HG03469 (cell line): ENCODE measurements around the gene ATP2C1.
"Not testable (repeated sequence)": the region's sequence is repeated elsewhere in the genome, so short reads cannot be mapped to it uniquely, and the experiment has no call there.

ENCODE experiments used
- ATAC-seq: cut with Tn5 transposase; IDR thresholded peaks from one replicate; pipeline ENCODE4 v1.9.1; 2021; ENCODE audit warnings: mild to moderate bottlenecking, moderate library complexity, moderate number of reproducible peaks; ENCODE audit not compliant: unreplicated experiment

Gene ATP2C1, protein sequence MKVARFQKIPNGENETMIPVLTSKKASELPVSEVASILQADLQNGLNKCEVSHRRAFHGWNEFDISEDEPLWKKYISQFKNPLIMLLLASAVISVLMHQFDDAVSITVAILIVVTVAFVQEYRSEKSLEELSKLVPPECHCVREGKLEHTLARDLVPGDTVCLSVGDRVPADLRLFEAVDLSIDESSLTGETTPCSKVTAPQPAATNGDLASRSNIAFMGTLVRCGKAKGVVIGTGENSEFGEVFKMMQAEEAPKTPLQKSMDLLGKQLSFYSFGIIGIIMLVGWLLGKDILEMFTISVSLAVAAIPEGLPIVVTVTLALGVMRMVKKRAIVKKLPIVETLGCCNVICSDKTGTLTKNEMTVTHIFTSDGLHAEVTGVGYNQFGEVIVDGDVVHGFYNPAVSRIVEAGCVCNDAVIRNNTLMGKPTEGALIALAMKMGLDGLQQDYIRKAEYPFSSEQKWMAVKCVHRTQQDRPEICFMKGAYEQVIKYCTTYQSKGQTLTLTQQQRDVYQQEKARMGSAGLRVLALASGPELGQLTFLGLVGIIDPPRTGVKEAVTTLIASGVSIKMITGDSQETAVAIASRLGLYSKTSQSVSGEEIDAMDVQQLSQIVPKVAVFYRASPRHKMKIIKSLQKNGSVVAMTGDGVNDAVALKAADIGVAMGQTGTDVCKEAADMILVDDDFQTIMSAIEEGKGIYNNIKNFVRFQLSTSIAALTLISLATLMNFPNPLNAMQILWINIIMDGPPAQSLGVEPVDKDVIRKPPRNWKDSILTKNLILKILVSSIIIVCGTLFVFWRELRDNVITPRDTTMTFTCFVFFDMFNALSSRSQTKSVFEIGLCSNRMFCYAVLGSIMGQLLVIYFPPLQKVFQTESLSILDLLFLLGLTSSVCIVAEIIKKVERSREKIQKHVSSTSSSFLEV

DNA sequence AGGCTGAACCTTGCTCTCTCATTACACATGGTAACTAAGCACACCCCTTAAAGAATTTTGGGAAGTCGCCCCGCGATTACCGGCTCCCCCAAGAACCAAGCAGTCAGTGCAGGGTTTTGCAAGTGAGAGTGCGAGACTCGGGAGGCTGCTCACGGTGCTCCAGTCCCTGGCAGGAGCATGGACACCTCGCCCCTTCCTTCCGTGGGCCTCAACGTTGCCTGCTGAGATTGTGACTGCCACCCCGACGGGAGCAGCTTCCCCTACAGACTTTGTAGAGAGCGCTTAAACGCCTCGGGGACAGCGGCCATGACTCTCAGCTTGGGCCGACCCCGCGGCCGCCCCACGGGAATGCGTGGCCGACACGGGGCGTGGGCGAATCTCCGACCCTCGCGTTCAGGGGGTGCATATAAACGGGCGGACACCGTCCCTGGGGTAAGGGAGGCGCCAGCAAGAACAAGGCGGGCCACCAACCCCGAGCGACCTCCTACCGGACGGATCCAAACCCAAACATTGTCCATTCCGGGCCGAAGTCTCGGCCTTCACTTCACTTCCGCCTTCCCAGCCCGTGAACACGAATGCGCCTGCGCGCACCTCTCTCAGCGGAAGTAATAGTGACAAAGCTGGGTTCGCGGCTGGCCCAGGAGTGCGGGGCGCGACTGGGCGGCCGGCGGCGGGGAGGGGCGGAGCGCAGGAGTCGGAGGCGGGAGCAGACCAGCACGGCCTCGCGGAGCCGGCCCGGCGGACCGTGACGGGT, at the start of gene ATP2C1:
Gene ATP2C1 (plus strand): TSS at position 709 of the 754 bp plus-strand sequence. CDS start 686 bp downstream, outside the sequence.
- ATAC-seq, result peak; percentile 84

DNA sequence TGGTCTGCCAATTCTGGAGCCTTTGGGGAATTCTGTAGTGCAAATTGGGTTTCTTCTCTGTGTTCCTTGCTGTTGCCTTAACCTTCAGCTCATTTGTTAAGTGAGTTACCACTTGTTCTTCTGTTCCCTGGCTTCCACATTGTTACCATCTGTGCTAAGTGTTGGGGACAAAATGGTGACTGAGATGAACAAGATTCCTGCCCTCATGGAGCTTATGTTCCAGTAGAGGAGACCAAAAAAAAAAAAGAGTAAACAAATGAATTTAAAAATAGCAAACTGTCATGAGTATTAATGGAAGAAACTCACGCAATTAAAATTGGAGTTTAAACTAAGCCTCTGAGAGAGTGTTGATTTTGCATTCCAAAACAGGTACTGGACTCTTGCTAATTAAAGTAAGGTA, 49.4 kb upstream of the ATP2C1 start:
- ATAC-seq, result no peak

DNA sequence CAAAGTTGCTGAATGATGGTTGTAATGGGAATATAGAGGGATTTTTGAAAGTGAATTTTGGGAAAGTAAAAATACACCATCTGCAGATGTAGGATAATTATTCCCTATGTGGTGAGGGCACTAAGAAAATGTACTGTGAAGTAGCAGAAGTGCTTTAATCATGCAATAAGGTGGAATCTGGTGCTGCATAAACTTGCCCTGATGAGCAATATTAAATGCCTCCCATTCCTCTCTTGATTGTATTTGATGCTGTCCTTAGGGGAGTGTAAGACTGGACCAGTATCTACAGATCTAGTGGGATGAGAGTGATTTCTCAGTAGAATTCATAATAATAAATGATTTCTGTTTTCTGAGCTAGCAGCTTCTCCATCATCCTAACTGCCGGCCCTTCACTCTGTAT, 47.7 kb upstream of the ATP2C1 start:
- ATAC-seq, result no peak

DNA sequence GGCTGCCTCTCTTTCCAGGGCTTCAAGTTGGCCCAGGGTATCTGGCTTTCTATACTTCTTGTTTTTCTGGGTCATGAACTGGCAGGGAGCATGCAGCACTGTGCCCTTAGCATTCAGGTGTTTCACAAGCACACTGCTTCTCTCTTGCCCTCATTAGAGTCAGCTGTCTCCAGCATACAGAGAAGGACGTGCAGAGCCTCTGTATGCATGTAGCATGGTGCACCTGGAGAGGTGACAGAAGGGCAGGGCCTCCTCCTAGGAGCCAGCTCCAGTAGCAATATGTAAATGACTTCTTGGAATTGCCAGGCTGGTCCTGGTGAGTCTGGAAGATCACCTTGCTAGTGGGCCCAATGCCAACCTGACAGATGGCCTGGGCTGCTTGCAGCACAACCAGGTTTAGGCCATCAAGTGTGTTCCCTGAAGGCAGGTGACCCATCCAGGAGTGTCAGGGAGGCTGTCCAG, 44.8 kb upstream of the ATP2C1 start:
- ATAC-seq, result no peak

DNA sequence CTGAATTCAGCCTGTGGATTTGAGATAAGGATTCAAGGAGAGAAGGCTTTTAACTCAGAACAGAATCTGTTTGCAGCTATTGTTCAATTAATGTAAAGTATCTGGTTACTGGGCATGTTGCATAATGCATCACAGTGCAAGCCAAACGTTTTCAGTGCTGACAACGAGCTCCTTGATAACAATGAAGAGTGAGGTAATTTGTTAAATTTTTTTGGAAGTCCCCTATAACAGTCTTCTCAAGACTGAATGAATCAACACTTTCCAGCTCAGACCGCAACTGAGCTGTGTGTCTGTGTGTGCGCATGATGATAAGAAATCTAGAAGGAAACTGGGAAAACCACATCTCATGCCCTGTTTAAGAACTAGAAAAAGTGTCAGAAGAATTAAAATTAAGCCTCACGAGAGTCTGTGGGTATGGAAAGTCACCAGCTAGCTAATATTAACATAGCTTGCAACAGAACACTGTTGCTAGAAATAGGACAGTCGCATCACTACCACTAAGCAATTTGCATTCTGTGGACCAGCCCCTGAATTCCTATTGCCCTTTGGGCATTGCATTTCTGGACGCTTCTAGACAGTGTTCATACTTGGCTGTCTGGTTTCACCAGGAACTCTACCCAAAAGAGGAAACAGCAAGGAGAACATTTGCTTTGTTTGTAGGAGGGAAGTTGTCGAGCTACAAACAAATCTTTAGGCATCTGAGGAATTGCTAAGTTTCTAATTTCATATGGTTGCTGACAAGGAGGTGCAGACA, 43.7 kb upstream of the ATP2C1 start:
- ATAC-seq, result peak; percentile 57

DNA sequence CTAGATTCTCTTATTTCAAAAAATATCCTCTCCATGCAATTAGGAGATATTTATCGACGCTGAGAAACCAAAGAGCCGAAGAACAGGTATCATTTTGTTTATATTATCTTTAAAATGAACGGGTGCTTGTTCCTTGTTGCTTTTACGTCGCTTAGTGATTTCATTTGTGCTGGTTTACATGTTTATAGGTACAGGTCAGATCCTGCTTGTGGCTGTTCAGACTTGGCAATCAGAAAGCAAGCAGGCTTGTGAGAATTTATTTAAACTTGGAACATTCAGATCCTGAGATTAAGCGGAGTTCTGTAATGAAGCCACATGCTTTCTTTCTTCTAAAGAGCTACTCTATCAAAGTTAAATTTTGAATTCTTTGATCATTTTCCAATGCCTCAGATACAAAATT, 43.0 kb upstream of the ATP2C1 start:
- no peak for ATAC-seq

DNA sequence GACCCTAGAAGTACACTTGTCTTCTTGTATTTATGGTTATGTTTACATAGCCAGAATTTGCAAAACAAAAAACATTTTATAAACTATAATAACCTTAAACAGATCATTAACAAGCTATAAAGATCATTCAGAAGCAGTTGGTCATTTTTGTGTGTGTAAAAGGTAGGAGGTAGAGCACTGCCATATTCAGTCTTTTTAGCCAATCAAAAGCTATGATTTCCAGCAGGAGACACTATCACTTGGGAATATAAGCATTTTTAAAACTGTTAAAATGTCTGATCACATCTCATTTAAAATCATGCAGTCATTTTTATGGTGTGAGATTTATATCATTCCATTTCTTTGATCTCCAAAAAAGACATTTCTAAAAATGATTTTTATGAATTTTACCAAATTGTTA, 42.6 kb upstream of the ATP2C1 start:
- no peak for ATAC-seq

DNA sequence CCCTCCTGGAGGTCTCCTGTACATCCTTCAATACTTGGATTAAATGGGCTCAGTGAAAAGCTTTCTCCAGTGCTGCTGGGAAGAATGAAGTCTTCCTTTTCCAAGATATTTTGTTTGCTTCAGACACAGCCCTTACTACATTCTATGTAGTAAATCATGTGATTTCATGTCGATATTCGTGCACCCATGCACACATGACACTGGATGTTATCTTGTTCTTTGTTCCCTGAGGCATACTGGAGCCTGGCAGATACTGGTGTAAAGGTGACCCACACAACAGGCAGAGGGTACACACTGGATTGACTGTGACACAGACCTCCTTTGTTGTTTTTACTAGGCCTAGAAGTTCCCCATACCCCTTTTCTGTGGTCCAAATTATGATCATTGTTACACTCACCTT, 40.3 kb upstream of the ATP2C1 start:
- no peak for ATAC-seq

DNA sequence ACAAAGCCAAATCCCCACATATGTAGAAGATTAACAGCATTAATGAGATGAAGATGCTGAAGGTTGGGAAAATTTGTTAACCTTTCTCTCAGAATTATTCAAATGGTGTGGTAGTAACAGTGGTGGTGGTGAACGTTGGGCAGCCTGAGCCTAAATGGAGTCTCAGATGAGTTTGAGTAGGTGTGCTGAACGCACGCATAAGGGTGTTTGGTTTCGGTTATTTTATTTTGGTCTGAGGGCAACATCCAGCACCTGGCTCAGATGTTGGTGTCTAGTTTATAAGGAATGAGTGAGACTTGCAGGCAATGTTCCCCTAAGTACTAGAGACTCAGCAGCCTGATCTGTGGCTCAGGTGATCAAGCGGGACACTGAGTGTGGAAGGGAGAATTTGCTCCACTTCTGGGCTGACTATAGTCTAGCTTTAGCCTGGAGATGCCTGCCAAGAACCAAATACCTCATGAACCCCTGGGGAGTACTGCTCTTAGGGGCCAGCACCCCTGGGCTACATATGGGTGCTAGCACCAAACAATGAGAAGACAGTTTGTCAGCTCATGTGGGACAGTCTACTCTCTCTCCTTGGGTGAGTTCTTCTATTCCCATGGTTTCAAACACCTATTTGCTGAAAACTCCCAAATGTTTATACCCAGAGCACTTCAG, 39.5 kb upstream of the ATP2C1 start:
- peak; percentile 39 for ATAC-seq

DNA sequence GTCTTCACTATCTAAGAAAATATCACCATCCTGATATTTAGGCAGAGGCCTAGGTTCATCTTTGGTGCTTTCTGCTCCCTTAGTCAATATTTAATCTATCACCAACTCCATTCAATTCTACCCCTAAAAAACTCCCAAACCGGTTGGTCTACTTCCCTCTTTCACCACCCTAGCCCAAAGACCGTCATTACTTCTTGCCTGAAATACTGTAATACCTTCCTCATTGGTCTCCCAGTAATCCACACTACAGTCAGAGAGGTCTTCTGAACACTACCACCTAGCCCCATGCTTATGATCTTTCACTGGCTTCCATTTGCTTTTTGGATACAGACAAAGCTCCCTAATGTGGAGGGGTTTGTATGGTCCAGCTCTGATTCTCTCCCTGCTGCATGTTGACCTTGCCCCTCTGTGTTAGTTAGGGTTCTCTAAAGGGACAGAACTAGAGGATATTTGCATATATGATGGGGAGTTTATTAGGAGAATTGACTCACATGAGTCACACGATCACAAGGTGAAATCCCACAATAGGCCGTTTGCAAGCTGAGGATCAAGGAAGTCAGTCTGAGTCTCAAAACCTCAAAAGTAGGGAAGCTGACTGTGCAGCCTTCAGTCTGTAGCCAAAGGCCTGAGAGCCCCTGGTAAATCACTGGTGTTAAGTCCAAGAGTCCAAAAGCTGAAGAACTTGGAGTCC, 36.4 kb upstream of the ATP2C1 start:
- no peak for ATAC-seq

DNA sequence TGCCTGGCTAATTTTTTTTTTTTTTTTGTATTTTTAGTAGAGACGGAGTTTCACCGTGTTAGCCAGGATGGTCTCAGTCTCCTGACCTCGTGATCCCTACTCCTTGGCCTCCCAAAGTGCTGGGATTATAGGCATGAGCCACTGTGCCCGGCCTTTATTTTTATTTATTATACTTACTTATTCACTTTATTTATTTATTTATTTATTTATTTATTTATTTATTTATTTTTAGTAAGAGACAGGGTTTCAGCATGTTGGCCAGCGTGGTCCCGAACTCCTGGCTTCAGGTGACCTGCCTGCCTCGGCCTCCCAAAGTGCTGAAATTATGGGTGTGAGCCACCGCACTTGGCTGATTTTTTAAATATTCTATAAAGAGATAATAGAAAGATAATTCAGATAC, 31.8 kb upstream of the ATP2C1 start:
- not testable (repeated sequence) for ATAC-seq

DNA sequence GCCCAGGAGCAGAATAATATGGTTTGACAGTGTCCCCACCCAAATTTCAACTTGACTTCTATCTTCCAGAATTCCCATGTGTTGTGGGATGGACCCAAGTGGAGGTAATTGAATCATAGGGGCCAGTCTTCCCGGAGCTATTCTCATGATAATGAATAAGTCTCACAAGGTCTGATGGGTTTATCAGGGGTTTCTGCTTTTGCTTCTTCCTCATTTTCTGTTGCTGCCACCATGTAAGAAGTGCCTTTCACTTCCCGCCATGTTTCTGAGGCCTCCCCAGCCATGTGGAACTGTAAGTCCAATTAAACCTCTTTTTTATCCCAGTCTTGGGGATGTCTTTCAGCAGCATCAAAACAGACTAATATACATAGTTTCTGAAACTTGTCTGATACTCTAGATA, 28.4 kb upstream of the ATP2C1 start:
- ATAC-seq, result no peak

DNA sequence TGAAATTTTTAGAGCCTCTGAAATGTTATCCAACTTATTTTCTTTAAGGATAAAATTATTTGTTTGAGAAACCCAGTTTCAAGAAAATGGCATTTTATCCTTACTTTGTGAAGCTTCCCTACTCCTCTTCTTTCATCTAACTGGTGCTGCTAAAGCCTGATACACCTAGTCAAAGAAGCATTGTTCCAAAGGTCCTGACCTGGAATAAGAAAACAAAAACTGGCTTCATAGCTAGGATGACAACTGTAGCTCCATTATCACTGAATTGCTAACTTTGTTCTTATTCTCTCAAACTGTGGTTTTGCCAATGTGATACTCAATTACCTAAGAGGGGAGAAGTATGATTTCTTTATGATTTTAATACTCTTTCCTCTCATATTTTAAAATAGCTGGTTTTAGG, 27.6 kb upstream of the ATP2C1 start:
- ATAC-seq, result no peak

DNA sequence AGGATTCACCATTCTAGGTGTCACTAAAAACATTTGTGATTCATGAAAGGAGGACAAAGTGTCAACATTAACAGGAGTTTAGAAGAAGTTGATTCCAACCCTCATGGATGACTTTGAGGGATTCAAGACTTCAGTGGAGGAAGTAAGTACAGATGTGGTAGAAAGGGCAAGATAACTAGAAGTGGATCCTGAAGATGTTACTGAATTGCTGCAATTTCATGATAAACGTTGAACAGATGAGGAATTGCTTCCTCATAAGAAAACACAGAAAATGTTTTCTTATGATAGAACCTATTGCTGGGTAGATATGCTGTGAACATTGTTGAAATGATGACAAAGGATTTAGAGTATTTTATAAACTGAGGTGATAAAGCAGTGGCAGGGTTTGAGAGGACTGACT, 23.5 kb upstream of the ATP2C1 start:
- no peak for ATAC-seq

DNA sequence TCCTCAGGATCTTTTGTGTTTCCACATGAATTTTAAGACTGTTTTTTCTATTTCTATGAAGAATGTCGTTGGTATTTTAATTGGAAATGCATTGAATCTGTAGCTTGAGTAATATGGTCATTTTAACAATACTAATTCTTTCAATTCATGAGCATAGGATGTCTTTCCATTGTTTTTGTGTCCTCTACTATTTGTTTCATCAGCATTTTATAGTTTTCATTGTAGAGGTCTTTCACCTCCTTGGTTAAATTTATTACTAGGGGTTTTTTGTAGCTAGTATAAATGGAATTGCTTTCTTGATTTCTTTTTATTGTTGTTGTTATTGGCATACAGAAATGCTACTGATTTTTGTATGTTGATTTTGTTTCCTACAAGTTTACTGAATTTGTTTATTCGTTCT, 17.3 kb upstream of the ATP2C1 start:
- no peak for ATAC-seq

DNA sequence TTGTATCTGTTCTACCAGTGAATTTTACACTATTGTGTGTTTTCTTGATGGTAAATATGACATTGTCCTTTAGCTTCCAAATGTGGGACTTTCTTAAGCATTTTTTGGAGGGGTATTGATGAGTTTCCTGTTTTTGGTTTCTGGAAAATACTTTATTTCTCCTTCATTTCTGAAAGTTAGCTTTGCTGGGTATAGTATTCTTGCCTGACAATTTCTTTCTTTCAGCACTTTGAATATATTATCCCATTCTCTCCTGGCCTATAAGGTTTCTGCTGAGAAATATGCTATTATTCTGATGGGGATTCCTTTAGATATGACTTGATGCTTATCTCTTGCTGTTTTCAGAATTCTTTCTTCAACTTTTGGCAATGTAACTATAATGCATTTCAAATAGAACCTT, 15.4 kb upstream of the ATP2C1 start:
- no peak for ATAC-seq

DNA sequence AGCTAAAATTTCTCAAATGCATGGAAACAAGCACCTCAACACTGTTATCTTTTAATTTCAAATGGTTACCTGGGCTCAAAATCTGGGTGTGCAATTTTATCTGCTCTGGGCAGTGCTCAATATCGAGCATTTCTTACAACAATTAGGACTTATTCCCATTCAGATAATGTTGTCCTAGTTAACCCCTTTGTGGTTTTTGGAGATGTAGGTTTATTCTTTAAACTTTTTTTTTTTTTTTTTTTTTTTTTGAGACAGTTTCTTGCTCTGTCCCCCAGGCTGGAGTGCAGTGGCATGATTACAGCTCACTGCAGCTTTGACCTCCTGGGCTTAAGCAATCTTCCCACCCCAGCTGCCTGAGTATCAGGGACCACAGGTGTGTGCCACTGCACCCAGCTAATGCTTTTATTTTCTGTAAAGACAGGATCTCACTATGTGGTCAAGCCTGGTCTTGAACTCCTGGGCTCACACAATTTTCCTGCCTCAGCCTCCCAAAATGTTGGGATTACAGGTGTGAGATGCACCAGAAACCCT, 4.4 kb upstream of the ATP2C1 start:
- no peak for ATAC-seq

DNA sequence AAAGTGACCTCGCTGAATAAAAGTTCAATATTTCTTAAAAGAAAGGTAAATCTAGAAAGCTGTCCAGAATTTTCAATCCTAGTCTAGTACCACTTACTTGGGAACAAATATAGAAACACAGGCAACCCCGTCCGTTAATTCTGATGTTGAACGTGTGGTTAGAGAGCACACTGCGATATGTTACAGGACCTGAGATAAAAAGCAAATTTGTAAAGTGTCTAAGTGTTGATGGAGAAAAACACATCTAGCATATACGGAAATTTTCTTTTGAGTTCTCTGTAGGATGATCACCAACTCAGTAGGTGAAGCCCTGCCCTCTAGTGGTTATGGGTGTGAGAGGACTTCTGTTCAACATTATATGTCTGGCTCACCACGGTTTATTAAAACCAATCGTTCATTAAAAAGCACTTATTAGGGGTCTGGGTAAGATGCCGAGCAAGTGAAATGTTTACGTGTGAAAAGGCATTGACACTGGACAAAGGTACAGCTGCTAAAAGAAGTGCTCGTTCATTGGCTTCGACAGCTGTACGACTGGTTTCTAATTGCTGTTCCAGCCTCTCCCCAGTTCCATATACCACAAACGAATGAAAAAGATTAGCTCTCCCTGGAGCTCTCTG, 1.0 kb upstream of the ATP2C1 start:
- peak; percentile 29 for ATAC-seq
